ENCODE measurements around the gene COX4I1.

Gene COX4I1

GRCh38 chr16:85819245-85819644 is 19.8 kb downstream of the COX4I1 start:
- DNase-seq: peak; percentile 89
- in situ Hi-C loops (cut with MboI; ENCODE audit: low pct_unique_long_range_greater_than_20kb, low sequenced_read_pairs): loop anchor here (25.0 kb wide), 1 partner anchor 693 kb away; the partner anchor contains the start of gene FOXF1

GRCh38 chr16:85819771-85820170 is 20.3 kb downstream of the COX4I1 start:
- in situ Hi-C loops (cut with MboI; ENCODE audit: low pct_unique_long_range_greater_than_20kb, low sequenced_read_pairs): loop anchor here (10.0 to 25.0 kb wide), 2 partner anchors 165 to 693 kb away; partner anchors contain the start of gene FOXF1

GRCh38 chr16:85820604-85821372 is 21.3 kb downstream of the COX4I1 start:
- in situ Hi-C loops (cut with MboI; ENCODE audit: low pct_unique_long_range_greater_than_20kb, low sequenced_read_pairs): loop anchor here (10.0 to 25.0 kb wide), 2 partner anchors 164 to 692 kb away; partner anchors contain the start of gene FOXF1

More at GRCh38 chr16:85819771-85820170, 20.3 kb downstream of the COX4I1 start:
- DNase-seq: no peak

GRCh38 chr16:85821390-85822135 is 22.1 kb downstream of the COX4I1 start:
- peak; percentile 81 for DNase-seq
- in situ Hi-C loops (cut with MboI; ENCODE audit: low pct_unique_long_range_greater_than_20kb, low sequenced_read_pairs): loop anchor here (10.0 to 25.0 kb wide), 2 partner anchors 163 to 691 kb away; partner anchors contain the start of gene FOXF1

More at GRCh38 chr16:85820604-85821372, 21.3 kb downstream of the COX4I1 start:
- DNase-seq: no peak

- in situ Hi-C loops (cut with MboI; ENCODE audit: low pct_unique_long_range_greater_than_20kb, low sequenced_read_pairs): loop anchor here (10.0 to 25.0 kb wide), 2 partner anchors 163 to 690 kb away; partner anchors contain the start of gene FOXF1
- DNase-seq: no peak
These were observed 22.6 kb downstream of the COX4I1 start for GRCh38 chr16:85822145-85822544.

- in situ Hi-C loops (cut with MboI; ENCODE audit: low pct_unique_long_range_greater_than_20kb, low sequenced_read_pairs): loop anchor here (10.0 to 25.0 kb wide), 2 partner anchors 161 to 689 kb away; partner anchors contain the start of gene FOXF1
- no peak for DNase-seq
These were observed 23.9 kb downstream of the COX4I1 start for GRCh38 chr16:85823328-85823920.

- in situ Hi-C loops (cut with MboI; ENCODE audit: low pct_unique_long_range_greater_than_20kb, low sequenced_read_pairs): loop anchor here (10.0 to 25.0 kb wide), 2 partner anchors 160 to 688 kb away; partner anchors contain the start of gene FOXF1
- no peak for DNase-seq
These were observed 25.0 kb downstream of the COX4I1 start for GRCh38 chr16:85824161-85825135.

GRCh38 chr16:85825326-85825725 is 25.8 kb downstream of the COX4I1 start:
- DNase-seq: no peak
- in situ Hi-C loops (cut with MboI; ENCODE audit: low pct_unique_long_range_greater_than_20kb, low sequenced_read_pairs): loop anchor here (10.0 kb wide), 1 partner anchor 159 kb away; no protein-coding TSS in a partner anchor

- no peak for DNase-seq
- in situ Hi-C loops (cut with MboI; ENCODE audit: low pct_unique_long_range_greater_than_20kb, low sequenced_read_pairs): loop anchor here (10.0 kb wide), 1 partner anchor 158 kb away; no protein-coding TSS in a partner anchor
These were observed 27.3 kb downstream of the COX4I1 start for GRCh38 chr16:85826686-85827247.

GRCh38 chr16:85828166-85828565 is 28.7 kb downstream of the COX4I1 start:
- in situ Hi-C loops (cut with MboI; ENCODE audit: low pct_unique_long_range_greater_than_20kb, low sequenced_read_pairs): loop anchor here (10.0 kb wide), 1 partner anchor 157 kb away; no protein-coding TSS in a partner anchor
- DNase-seq: no peak

- DNase-seq: no peak
- in situ Hi-C loops (cut with MboI; ENCODE audit: low pct_unique_long_range_greater_than_20kb, low sequenced_read_pairs): loop anchor here (10.0 kb wide), 1 partner anchor 156 kb away; no protein-coding TSS in a partner anchor
These were observed 29.8 kb downstream of the COX4I1 start for GRCh38 chr16:85829171-85829719.

GRCh38 chr16:85829751-85830445 is 30.4 kb downstream of the COX4I1 start:
- in situ Hi-C loops (cut with MboI; ENCODE audit: low pct_unique_long_range_greater_than_20kb, low sequenced_read_pairs): loop anchor here (10.0 kb wide), 1 partner anchor 155 kb away; no protein-coding TSS in a partner anchor
- DNase-seq: peak; percentile 87

GRCh38 chr16:85830821-85831220 is 31.3 kb downstream of the COX4I1 start:
- in situ Hi-C loops (cut with MboI; ENCODE audit: low pct_unique_long_range_greater_than_20kb, low sequenced_read_pairs): no loop called here
- no peak for DNase-seq

GRCh38 chr16:85832570-85833218 is 33.2 kb downstream of the COX4I1 start:
- in situ Hi-C loops (cut with MboI; ENCODE audit: low pct_unique_long_range_greater_than_20kb, low sequenced_read_pairs): no loop called here
- DNase-seq: no peak

GRCh38 chr16:85833219-85833920 is 33.9 kb downstream of the COX4I1 start:
- in situ Hi-C loops (cut with MboI; ENCODE audit: low pct_unique_long_range_greater_than_20kb, low sequenced_read_pairs): no loop called here
- DNase-seq: peak; percentile 39

GRCh38 chr16:85834741-85835140 is 35.2 kb downstream of the COX4I1 start:
- in situ Hi-C loops (cut with MboI; ENCODE audit: low pct_unique_long_range_greater_than_20kb, low sequenced_read_pairs): no loop called here
- no peak for DNase-seq

Measured in KBM-7 (cell line).